Measurements from ENCODE around the gene DENND6B. TPM values are rescaled to one million over a fixed set of nuclear protein-coding genes. Genes with fewer than 3 reads are reported as not detected.

Gene DENND6B
- total and polyA plus RNA-seq, 2 of the 13 experiments (the other 11 are each of a cell fraction or from before 2014, with no cell fraction given) = 0.95 to 3.8 TPM

- TF ChIP-seq HNRNPH1 (optimal IDR thresholded peaks at IDR 0.05; ENCODE audit: low read depth, low read length) (no peak), ZNF136 (CRISPR knock-in tag; IDR thresholded peaks at IDR 0.05; ENCODE audit: low read depth) (no peak), ZNF337 (CRISPR knock-in tag; IDR thresholded peaks at IDR 0.05; ENCODE audit: borderline replicate concordance, low read depth) (no peak), IRF2 (CRISPR knock-in tag; IDR thresholded peaks at IDR 0.05) (peak; percentile 50; the same call in 1 of the 2 replicates), KLF15 (CRISPR knock-in tag; IDR thresholded peaks at IDR 0.05; ENCODE audit: borderline replicate concordance) (no peak), ZNF451 (CRISPR knock-in tag; IDR thresholded peaks at IDR 0.05) (peak; percentile 57; the same call in 1 of the 2 replicates), CENPX (CRISPR knock-in tag; IDR thresholded peaks at IDR 0.05) (no peak), RBM39 (IDR thresholded peaks at IDR 0.05; ENCODE audit: low read depth, low read length, poor library complexity, severe bottlenecking) (no peak), RBAK (CRISPR knock-in tag; IDR thresholded peaks at IDR 0.05) (no peak), ZNF691 (CRISPR knock-in tag; IDR thresholded peaks at IDR 0.05; ENCODE audit: borderline replicate concordance, low read depth) (0 out of 2 replicates have a peak, but pooled peaks have one; percentile 30), ZNF563 (CRISPR knock-in tag; IDR thresholded peaks at IDR 0.05) (0 out of 2 replicates have a peak, but pooled peaks have one; percentile 34), ZNF232 (CRISPR knock-in tag; IDR thresholded peaks at IDR 0.05; ENCODE audit: borderline replicate concordance) (no peak), ZNF20 (CRISPR knock-in tag; IDR thresholded peaks at IDR 0.05) (no peak), NR2F6 (IDR thresholded peaks at IDR 0.05) (no peak; the same call in 1 of the 2 replicates), NR2F6 (CRISPR knock-in tag; IDR thresholded peaks at IDR 0.05) (peak; percentile 88), FOXK2 (IDR thresholded peaks at IDR 0.05) (no peak), THAP9 (CRISPR knock-in tag; IDR thresholded peaks at IDR 0.05; ENCODE audit: borderline replicate concordance) (no peak), ZBTB3 (CRISPR knock-in tag; IDR thresholded peaks at IDR 0.05; ENCODE audit: borderline replicate concordance, low read depth) (no peak), FOXK1 (CRISPR knock-in tag; IDR thresholded peaks at IDR 0.05; ENCODE audit: borderline replicate concordance, low read depth) (no peak), ZNF703 (CRISPR knock-in tag; IDR thresholded peaks at IDR 0.05; ENCODE audit: borderline replicate concordance) (no peak), ZNF510 (CRISPR knock-in tag; IDR thresholded peaks at IDR 0.05; ENCODE audit: low read depth) (no peak), NFYB (CRISPR knock-in tag; IDR thresholded peaks at IDR 0.05) (no peak), MAZ (IDR thresholded peaks at IDR 0.05; ENCODE audit: borderline replicate concordance, low read depth, low read length) (no peak), MAZ (CRISPR knock-in tag; IDR thresholded peaks at IDR 0.05; ENCODE audit: low read depth) (no peak)
- TF ChIP-seq, protein P1, sequence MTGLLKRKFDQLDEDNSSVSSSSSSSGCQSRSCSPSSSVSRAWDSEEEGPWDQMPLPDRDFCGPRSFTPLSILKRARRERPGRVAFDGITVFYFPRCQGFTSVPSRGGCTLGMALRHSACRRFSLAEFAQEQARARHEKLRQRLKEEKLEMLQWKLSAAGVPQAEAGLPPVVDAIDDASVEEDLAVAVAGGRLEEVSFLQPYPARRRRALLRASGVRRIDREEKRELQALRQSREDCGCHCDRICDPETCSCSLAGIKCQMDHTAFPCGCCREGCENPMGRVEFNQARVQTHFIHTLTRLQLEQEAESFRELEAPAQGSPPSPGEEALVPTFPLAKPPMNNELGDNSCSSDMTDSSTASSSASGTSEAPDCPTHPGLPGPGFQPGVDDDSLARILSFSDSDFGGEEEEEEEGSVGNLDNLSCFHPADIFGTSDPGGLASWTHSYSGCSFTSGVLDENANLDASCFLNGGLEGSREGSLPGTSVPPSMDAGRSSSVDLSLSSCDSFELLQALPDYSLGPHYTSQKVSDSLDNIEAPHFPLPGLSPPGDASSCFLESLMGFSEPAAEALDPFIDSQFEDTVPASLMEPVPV (CRISPR knock-in tag; IDR thresholded peaks at IDR 0.05) = no peak
Measured at GRCh38 chr22:50314455-50315288, 12.1 kb downstream of the DENND6B start (continued).

All from HepG2 (cell line).